PFSK-1 (cell line): ENCODE results near the gene STK10.

Source experiments
- POLR2AphosphoS5 ChIP-seq: IDR thresholded peaks from 2 replicates; pipeline ENCODE4 v1.6.1; 2012; ENCODE audit warnings: low read depth, mild to moderate bottlenecking, control low read depth, low read length, moderate library complexity
- SIN3A ChIP-seq: IDR thresholded peaks from 2 replicates; pipeline ENCODE4 v1.6.1; 2012; ENCODE audit warnings: mild to moderate bottlenecking, low read length, moderate library complexity, borderline replicate concordance; ENCODE audit not compliant: insufficient read depth

GRCh38 chr5:172082180-172082579 lies 105.8 kb downstream of the STK10 start:
- TF ChIP-seq POLR2AphosphoS5 (no peak), SIN3A (no peak)
